Peyer's patch (tissue), 4 donors: ENCODE data around the gene HLA-DQB1.

Experiments
- CTCF ChIP-seq, 6 experiments: fragments of 450-650 bp in 4 of 6; fragments of 200-600 bp in 2 of 6; sonication (generic) in 1 of 6; IDR thresholded peaks; one replicate each; pipeline ENCODE4 v1.5.1; 2017 to 2019; ENCODE audit warnings: antibody characterized with exemption in 6 of 6, mild to moderate bottlenecking in 3 of 6, moderate library complexity in 1 of 6
- POLR2A ChIP-seq, 2 donors: fragments of 450-650 bp; IDR thresholded peaks; one replicate each; pipeline ENCODE4 v1.5.1; 2017; ENCODE audit warnings: antibody characterized with exemption in 2 of 2, mild to moderate bottlenecking in 2 of 2, moderate library complexity in 2 of 2

- TF ChIP-seq POLR2A (IDR thresholded peaks at IDR 0.05): no peak
- no peak for TF ChIP-seq CTCF (IDR thresholded peaks at IDR 0.05)
Observed at GRCh38 chr6:32614366-32615081, 51.9 kb downstream of the HLA-DQB1 start.
